Right lobe of liver (tissue), 4 donors: ENCODE measurements around the gene KEAP1.

Experiments
- CTCF ChIP-seq, 4 donors: fragments of 200-600 bp in 3 of 4; fragments of 450-650 bp in 1 of 4; IDR thresholded peaks; one replicate each; pipeline versions ENCODE4 v1.5.1 to v1.8.0; 2016 to 2022; ENCODE audit warnings: antibody characterized with exemption in 4 of 4, mild to moderate bottlenecking in 2 of 4
- POLR2A ChIP-seq: fragments of 450-650 bp; IDR thresholded peaks from one replicate; pipeline ENCODE4 v1.6.1; 2017; ENCODE audit warnings: antibody characterized with exemption, mild to moderate bottlenecking
- donor health status: DM: no; HTN: no; CAD: no.
- donor health status: DM: no; HTN: no; CAD: no.
- donor health status: DM: no; HTN: yes; CAD: no.

- no peak for TF ChIP-seq POLR2A
- no peak for TF ChIP-seq CTCF (IDR thresholded peaks at IDR 0.05)
Observed at GRCh38 chr19:10533646-10534386, 30.7 kb upstream of the KEAP1 start.
